GM20431 (cell line): ENCODE data around the gene LRRC4C.

Experiments
- in situ Hi-C: fragments of 300-500 bp; cut with MseI, MboI; formaldehyde crosslinking; loops from one replicate; pipeline ENCODE4 v1.15.0; 2020; ENCODE audit warnings: low sequenced_read_pairs; ENCODE audit not compliant: unreplicated experiment

The LRRC4C gene

GRCh38 chr11:40425168-40425567 is 1034.3 kb downstream of the LRRC4C start:
- in situ Hi-C loops = no loop called here

GRCh38 chr11:40421208-40421981 is 1038.1 kb downstream of the LRRC4C start:
- in situ Hi-C loops = no loop called here

GRCh38 chr11:40417627-40418026 is 1041.8 kb downstream of the LRRC4C start:
- in situ Hi-C loops = no loop called here

- in situ Hi-C loops = no loop called here
Measured at GRCh38 chr11:40407355-40407754, 1052.1 kb downstream of the LRRC4C start.

GRCh38 chr11:40405614-40406013 is 1053.8 kb downstream of the LRRC4C start:
- in situ Hi-C loops = no loop called here

- in situ Hi-C loops = no loop called here
Measured at GRCh38 chr11:40403321-40403720, 1056.1 kb downstream of the LRRC4C start.

- in situ Hi-C loops = no loop called here
Measured at GRCh38 chr11:40401132-40401853, 1058.2 kb downstream of the LRRC4C start.

- in situ Hi-C loops = no loop called here
Measured at GRCh38 chr11:40397141-40397540, 1062.3 kb downstream of the LRRC4C start.

GRCh38 chr11:40393511-40393910 is 1065.9 kb downstream of the LRRC4C start:
- in situ Hi-C loops = no loop called here

- in situ Hi-C loops = no loop called here
Measured at GRCh38 chr11:40391679-40392078, 1067.8 kb downstream of the LRRC4C start.

- in situ Hi-C loops = no loop called here
Measured at GRCh38 chr11:40388097-40388818, 1071.2 kb downstream of the LRRC4C start.

- in situ Hi-C loops = no loop called here
Measured at GRCh38 chr11:40387240-40387980, 1072.0 kb downstream of the LRRC4C start.

GRCh38 chr11:40384991-40385390 is 1074.5 kb downstream of the LRRC4C start:
- in situ Hi-C loops = no loop called here

GRCh38 chr11:40381481-40381880 is 1078.0 kb downstream of the LRRC4C start:
- in situ Hi-C loops = no loop called here

- in situ Hi-C loops = no loop called here
Measured at GRCh38 chr11:40380835-40381234, 1078.6 kb downstream of the LRRC4C start.

- in situ Hi-C loops = no loop called here
Measured at GRCh38 chr11:40376331-40376730, 1083.1 kb downstream of the LRRC4C start.

- in situ Hi-C loops = no loop called here
Measured at GRCh38 chr11:40370821-40371616, 1088.4 kb downstream of the LRRC4C start.

- in situ Hi-C loops = no loop called here
Measured at GRCh38 chr11:40360206-40360798, 1099.2 kb downstream of the LRRC4C start.

- in situ Hi-C loops = no loop called here
Measured at GRCh38 chr11:40354121-40354520, 1105.3 kb downstream of the LRRC4C start.
